Calu3 (cell line): ENCODE results near the gene DCTN5. TPM values are rescaled to one million over a fixed set of nuclear protein-coding genes. Genes with fewer than 3 reads are reported as not detected.

Source experiments
- BruUV-seq: library from RNA; stranded (reverse); fragments of 400-500 nt; replicated peaks from 2 replicates; lab custom pipeline; 2021; lab: Mats Ljungman, UMichigan
- CTCF ChIA-PET: fragments of 300-600 bp; sonication (Branson Sonifier 250); formaldehyde crosslinking; loops from one replicate; lab custom pipeline; 2022; ENCODE audit warnings: antibody characterized with exemption; lab: Charles Lee
- DNase-seq: peaks from one replicate; pipeline ENCODE4 v3.0.0; 2022
- H3K27ac Mint-ChIP-seq: one replicate; pipeline ENCODE4 v1.8.0; 2022; ENCODE audit warnings: mixed read lengths; ENCODE audit not compliant: unreplicated experiment
- H3K27me3 Mint-ChIP-seq: one replicate; pipeline ENCODE4 v1.8.0; 2022; ENCODE audit warnings: mixed read lengths; ENCODE audit not compliant: unreplicated experiment
- H3K36me3 Mint-ChIP-seq: one replicate; pipeline ENCODE4 v1.8.0; 2022; ENCODE audit warnings: mild to moderate bottlenecking, moderate library complexity, mixed read lengths; ENCODE audit not compliant: insufficient read depth, unreplicated experiment
- H3K4me1 Mint-ChIP-seq: one replicate; pipeline ENCODE4 v1.8.0; 2022; ENCODE audit warnings: mild to moderate bottlenecking, low read depth, mixed read lengths; ENCODE audit not compliant: unreplicated experiment
- H3K4me3 Mint-ChIP-seq: one replicate; pipeline ENCODE4 v1.8.0; 2022; ENCODE audit warnings: mild to moderate bottlenecking, low read depth, moderate library complexity, mixed read lengths; ENCODE audit not compliant: unreplicated experiment
- H3K9me3 Mint-ChIP-seq: one replicate; pipeline ENCODE4 v1.8.0; 2022; ENCODE audit warnings: low read depth, mixed read lengths; ENCODE audit not compliant: unreplicated experiment
- intact Hi-C: fragments of 100-400 bp; cut with micrococcal nuclease; formaldehyde crosslinking; loops from one replicate; pipeline ENCODE4 v1.10.0; 2022; ENCODE audit not compliant: unreplicated experiment
- total RNA-seq: library from RNA; stranded (reverse); gene quantifications from 2 replicates; pipeline ENCODE4 v1.2.3, GENCODE V29; 2022
- TF ChIP-seq, protein P1 (sequence below): fragments of 200-600 bp; IDR thresholded peaks from one replicate; pipeline ENCODE4 v1.8.0; 2022; ENCODE audit warnings: antibody characterized with exemption; ENCODE audit not compliant: unreplicated experiment

Gene DCTN5
- total RNA-seq, 1 experiment from 2014 or later = 155 TPM

DNA sequence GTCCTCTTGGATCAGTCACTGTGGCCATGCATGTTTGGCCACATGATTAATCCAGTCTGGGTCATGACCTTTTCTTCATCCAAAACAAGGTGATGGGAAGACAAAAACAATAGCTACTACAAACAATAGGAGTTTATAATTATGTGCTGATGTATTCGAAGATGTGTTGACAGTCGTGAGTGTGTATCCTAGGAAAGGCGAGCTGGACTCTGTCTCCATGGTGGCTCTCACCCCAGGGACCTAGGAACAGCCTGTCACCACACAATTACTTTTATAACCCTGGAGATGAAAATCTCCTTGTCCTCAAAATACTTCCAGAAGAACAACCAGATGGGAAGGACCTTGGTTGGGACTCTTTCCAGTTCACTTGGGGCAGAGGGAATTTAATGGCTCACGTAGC, 27.6 kb downstream of the DCTN5 start:
- intact Hi-C loops = no loop called here
- no peak overlapping the region for H3K4me3 Mint-ChIP-seq
- no peak for DNase-seq
- TF ChIP-seq, protein P1, sequence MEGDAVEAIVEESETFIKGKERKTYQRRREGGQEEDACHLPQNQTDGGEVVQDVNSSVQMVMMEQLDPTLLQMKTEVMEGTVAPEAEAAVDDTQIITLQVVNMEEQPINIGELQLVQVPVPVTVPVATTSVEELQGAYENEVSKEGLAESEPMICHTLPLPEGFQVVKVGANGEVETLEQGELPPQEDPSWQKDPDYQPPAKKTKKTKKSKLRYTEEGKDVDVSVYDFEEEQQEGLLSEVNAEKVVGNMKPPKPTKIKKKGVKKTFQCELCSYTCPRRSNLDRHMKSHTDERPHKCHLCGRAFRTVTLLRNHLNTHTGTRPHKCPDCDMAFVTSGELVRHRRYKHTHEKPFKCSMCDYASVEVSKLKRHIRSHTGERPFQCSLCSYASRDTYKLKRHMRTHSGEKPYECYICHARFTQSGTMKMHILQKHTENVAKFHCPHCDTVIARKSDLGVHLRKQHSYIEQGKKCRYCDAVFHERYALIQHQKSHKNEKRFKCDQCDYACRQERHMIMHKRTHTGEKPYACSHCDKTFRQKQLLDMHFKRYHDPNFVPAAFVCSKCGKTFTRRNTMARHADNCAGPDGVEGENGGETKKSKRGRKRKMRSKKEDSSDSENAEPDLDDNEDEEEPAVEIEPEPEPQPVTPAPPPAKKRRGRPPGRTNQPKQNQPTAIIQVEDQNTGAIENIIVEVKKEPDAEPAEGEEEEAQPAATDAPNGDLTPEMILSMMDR = no peak
- peaks cover 12% of the 10 kb centered on the region for H3K4me1 Mint-ChIP-seq
- no peaks in the 10 kb centered on the region for H3K27me3 Mint-ChIP-seq
- no peak overlapping the region for H3K27ac Mint-ChIP-seq
- BruUV-seq = no TSS peak
- CTCF ChIA-PET = interaction anchor here (2.0 kb wide), 1 partner anchor 10 kb away, joined by 6 read pairs; the partner anchor contains the start of gene PLK1
- peaks cover 24% of the 10 kb centered on the region for H3K36me3 Mint-ChIP-seq
- H3K9me3 Mint-ChIP-seq = no peaks in the 10 kb centered on the region

DNA sequence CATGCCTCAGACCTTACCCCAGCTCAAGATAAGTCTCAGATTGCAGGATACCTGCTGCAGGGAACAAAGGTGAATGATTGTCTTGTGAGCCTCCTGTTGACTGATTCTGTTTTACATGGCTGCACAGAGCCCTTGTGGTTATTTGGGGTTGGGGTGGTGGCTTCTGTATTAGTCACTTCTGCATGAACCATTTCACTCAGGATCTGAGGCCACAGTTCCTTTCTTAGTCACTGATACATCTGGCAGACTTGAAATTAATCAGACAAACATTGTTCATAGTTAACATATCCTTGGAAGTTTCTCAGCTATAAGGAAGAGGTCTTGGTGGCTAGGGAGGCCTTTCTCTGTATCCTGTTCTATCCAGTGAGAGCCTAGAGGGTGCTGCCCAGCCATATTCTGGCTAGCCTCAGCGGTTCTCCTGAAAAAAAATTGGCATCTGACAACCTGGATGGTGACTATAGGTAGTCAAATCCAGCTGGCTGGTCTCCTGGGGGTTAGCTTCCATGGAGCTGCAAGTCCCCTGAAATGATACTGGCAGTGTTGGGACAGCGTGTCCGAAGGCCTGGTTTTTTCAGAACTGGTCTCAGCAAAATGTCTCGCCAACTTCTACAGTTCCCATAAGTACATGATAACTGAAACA, 29.0 kb downstream of the DCTN5 start:
- CTCF ChIA-PET = interaction anchor here (0.5 to 1.2 kb wide), 2 partner anchors 8 to 61 kb away, joined by 3 to 4 read pairs; partner anchors contain the start of gene PLK1
- BruUV-seq = no TSS peak
- intact Hi-C loops = loop anchor here (10.0 kb wide), 1 partner anchor 135 kb away; no protein-coding TSS in a partner anchor
- no peak for DNase-seq
- Mint-ChIP-seq H3K9me3 (no peaks in the 10 kb centered on the region), H3K4me1 (peaks cover 12% of the 10 kb centered on the region), H3K27me3 (no peaks in the 10 kb centered on the region), H3K27ac (peak overlapping the region; percentile 15), H3K36me3 (peaks cover 24% of the 10 kb centered on the region), H3K4me3 (no peak overlapping the region)
- TF ChIP-seq, protein P1 = no peak

DNA sequence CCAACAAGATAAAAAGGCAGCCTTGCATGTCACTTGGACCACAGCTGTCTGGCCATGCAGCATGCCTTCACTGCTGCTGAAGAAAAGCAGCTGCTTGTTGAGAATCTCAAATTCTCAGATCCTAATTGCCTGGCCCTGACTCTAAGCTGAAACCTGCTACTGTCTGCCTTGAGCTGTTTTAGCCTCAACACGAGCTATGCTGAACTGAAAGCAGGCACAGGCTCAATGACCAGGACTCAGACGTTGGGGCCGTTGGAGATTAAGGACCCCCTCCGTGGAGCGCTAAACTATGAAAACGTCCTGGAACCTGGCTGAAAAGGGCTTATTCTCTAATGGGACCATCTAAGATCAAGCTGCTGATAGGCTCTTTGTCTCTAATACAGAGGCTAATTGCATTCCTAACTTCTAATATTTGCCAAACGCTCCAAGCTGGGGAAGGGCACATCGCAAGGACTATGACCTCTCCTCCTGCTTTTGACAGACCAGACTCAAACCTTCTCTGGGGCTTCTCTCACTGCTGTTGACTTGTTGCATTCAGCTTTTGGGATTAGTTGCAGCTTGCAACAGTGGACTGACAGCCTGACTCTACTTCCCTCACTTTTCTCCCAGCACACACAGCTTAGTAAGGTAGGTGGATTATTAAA, 32.8 kb downstream of the DCTN5 start:
- BruUV-seq = no TSS peak
- Mint-ChIP-seq H3K36me3 (peaks cover 37% of the 10 kb centered on the region), H3K4me3 (no peak overlapping the region), H3K4me1 (peaks cover 12% of the 10 kb centered on the region), H3K27me3 (no peaks in the 10 kb centered on the region), H3K27ac (no peak overlapping the region), H3K9me3 (no peaks in the 10 kb centered on the region)
- CTCF ChIA-PET = no interaction called here
- TF ChIP-seq, protein P1 = no peak
- no peak for DNase-seq
- intact Hi-C loops = loop anchor here (10.0 kb wide), 1 partner anchor 131 kb away; no protein-coding TSS in a partner anchor

DNA sequence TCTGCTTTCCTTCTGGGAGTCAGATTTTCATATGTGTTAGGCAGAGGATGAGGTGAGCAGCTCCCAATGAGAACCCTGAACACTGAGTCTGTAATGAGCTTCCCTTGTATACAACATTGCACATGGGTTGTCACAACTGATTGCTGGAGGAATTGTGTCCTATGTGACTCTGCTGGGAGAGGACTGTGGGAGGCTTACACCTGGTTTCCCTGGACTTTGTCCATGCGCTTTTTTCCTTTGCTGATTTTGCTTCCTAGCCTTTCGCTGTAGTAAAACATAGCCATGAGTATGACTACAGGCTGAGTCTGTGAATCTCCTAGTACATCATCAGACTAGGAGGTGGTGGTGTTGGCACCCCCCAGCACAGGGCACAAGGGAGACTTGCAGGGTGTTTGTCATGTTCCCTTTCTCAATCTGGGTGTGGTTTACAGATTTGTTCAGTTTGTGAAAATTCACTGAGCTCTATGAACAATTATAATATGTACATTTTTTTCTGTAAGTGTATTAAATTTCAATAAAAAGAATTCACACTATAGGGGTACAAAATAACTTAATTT, 35.7 kb downstream of the DCTN5 start:
- intact Hi-C loops = loop anchor here (10.0 kb wide), 1 partner anchor 128 kb away; no protein-coding TSS in a partner anchor
- Mint-ChIP-seq H3K27me3 (no peaks in the 10 kb centered on the region), H3K36me3 (peaks cover 47% of the 10 kb centered on the region), H3K27ac (peak overlapping the region; percentile 97), H3K4me1 (peaks cover 29% of the 10 kb centered on the region), H3K9me3 (no peaks in the 10 kb centered on the region), H3K4me3 (no peak overlapping the region)
- no TSS peak for BruUV-seq
- CTCF ChIA-PET = interaction anchor here (0.6 to 3.9 kb wide), 6 partner anchors 21 to 1445 kb away, joined by 3 to 19 read pairs (median 4); partner anchors contain the start of genes DCTN5 and PALB2
- TF ChIP-seq, protein P1 = no peak
- no peak for DNase-seq
